ENCODE data around the gene WTAP. TPM values are rescaled to one million over a fixed set of nuclear protein-coding genes. Genes with fewer than 3 reads are reported as not detected.

Gene WTAP
- total and polyA plus RNA-seq, 2 of the 8 experiments (the other 6 are each of a cell fraction or from before 2014, with no cell fraction given) = 32.6 to 120 TPM

GRCh38 chr6:159756508-159756907 lies 29.2 kb downstream of the WTAP start:
- Histone ChIP-seq H3K23me2 (ENCODE audit: low read depth, low read length) (peaks cover 5% of the 10 kb centered on the region; the same call in 1 of the 2 replicates), H2AK5ac (ENCODE audit: low read depth, low read length) (no peak overlapping the region), H3K4ac (replicated peaks; ENCODE audit: insufficient read length, low read depth, low read length) (no peak overlapping the region), H3K14ac (ENCODE audit: insufficient read length) (no peak overlapping the region), H3K18ac (ENCODE audit: extremely low read depth, low read length) (no peak overlapping the region), H3K23ac (ENCODE audit: insufficient read length) (no peak overlapping the region), H2BK20ac (ENCODE audit: low read length) (no peak overlapping the region), H3K4me2 (ENCODE audit: insufficient read depth in 1 of 2, low read depth in 2 of 2, low read length in 2 of 2) (no peak overlapping the region), H4K91ac (replicated peaks; ENCODE audit: insufficient read length, low read length) (no peak overlapping the region), H3K56ac (replicated peaks; ENCODE audit: insufficient read length, low read depth, low read length) (no peak overlapping the region), H3K9ac (replicated peaks in 1 of 4; ENCODE audit: extremely low read depth in 1 of 4, low read depth in 3 of 4, low read length in 3 of 4) (no peak overlapping the region), H3K27ac (ENCODE audit: low read depth, low read length) (no peak overlapping the region), H3K36me3 (ENCODE audit: control insufficient read depth in 2 of 4, insufficient read depth in 4 of 4, low read length in 3 of 4) (peaks cover 19 to 73% (median 46%) of the 10 kb centered on the region in 4 experiments), H3K4me3 (ENCODE audit: extremely low read depth in 1 of 4, insufficient read depth in 2 of 4, low read depth in 3 of 4, low read length in 4 of 4) (no peak overlapping the region), H3K79me1 (ENCODE audit: low read depth, low read length) (no peaks in the 10 kb centered on the region; the same call in 1 of the 2 replicates), H4K5ac (ENCODE audit: insufficient read length, low read depth, low read length) (no peak overlapping the region), H2BK15ac (ENCODE audit: low read length) (no peak overlapping the region), H3K27me3 (replicated peaks in 1 of 4; ENCODE audit: control insufficient read depth in 3 of 4, extremely low read depth in 1 of 4, insufficient read depth in 3 of 4, low read length in 3 of 4) (no peaks in the 10 kb centered on the region), H2BK120ac (replicated peaks; ENCODE audit: low read depth, low read length) (no peak overlapping the region), H2AFZ (ENCODE audit: low read length) (no peak overlapping the region), H2BK12ac (ENCODE audit: low read depth, low read length) (no peak overlapping the region), H4K20me1 (replicated peaks in 1 of 2; ENCODE audit: control insufficient read depth in 1 of 2, insufficient read depth in 2 of 2, low read length in 2 of 2) (peaks cover 4 to 10% of the 10 kb centered on the region in 2 experiments), H2BK5ac (ENCODE audit: low read depth, low read length) (no peak overlapping the region), H3K9me3 (ENCODE audit: insufficient read depth in 2 of 2, low read depth in 1 of 2, low read length in 1 of 2) (no peaks in the 10 kb centered on the region), H3K79me2 (ENCODE audit: control insufficient read depth in 1 of 2, insufficient read depth in 2 of 2, low read length in 2 of 2) (peaks cover 0 to 5% of the 10 kb centered on the region in 2 experiments; a peak in 2 of 4 replicates), H3K4me1 (replicated peaks in 1 of 4; ENCODE audit: control insufficient read depth in 3 of 4, insufficient read depth in 4 of 4, low read length in 3 of 4) (peaks cover 3 to 10% (median 7%) of the 10 kb centered on the region in 4 experiments; a peak in 6 of 7 replicates), H4K8ac (ENCODE audit: extremely low read depth, insufficient read depth, low read length) (no peak overlapping the region)
- TF ChIP-seq CHD1 (IDR thresholded peaks at IDR 0.05; ENCODE audit: low read depth, low read length) = no peak
- TF ChIP-seq HDAC6 (IDR thresholded peaks at IDR 0.05; ENCODE audit: low read depth, low read length) = no peak
- TF ChIP-seq SIN3A (conservative IDR thresholded peaks at IDR 0.05 in 1 of 2, IDR thresholded peaks at IDR 0.05 in 1 of 2; ENCODE audit: low read depth in 1 of 2, low read length in 2 of 2) = no peak
- TF ChIP-seq POLR2AphosphoS5 (IDR thresholded peaks at IDR 0.05; ENCODE audit: low read depth, low read length) = peak; percentile 30; the same call in 1 of the 2 replicates
- DNase-seq (ENCODE audit: low read depth in 1 of 2, low spot score in 2 of 2) = no peak
- ChIA-PET POLR2A (ENCODE audit: partially characterized antibody) (interaction anchor here (1.1 to 5.9 kb wide), 9 partner anchors 10 to 64 kb away, joined by 3 to 60 read pairs (median 4); partner anchors contain the start of genes MRPL18, TCP1 and WTAP), CTCF (ENCODE audit: partially characterized antibody) (interaction anchor here (1.0 kb wide), 1 partner anchor 16 kb away, joined by 3 read pairs; no protein-coding TSS in a partner anchor)
- 88% methylated on average over 4 of the region's 4 CpGs; no CpG with 5 or more reads in 1 of the 2 experiments for WGBS, 2 experiments (ENCODE audit: extremely low coverage in 1 of 2, insufficient coverage in 1 of 2, insufficient read length in 1 of 2, insufficient replicate concordance in 2 of 2, low coverage in 1 of 2, low lambda C conversion rate in 2 of 2, missing lambda C conversion rate in 1 of 2)
- no peak for FAIRE-seq
